ENCODE data around the gene POU6F1. TPM values are rescaled to one million over a fixed set of nuclear protein-coding genes. Genes with fewer than 3 reads are reported as not detected.

The POU6F1 gene
- total and polyA plus RNA-seq, 9 of the 15 experiments (the other 6 are each of a cell fraction or from before 2014, with no cell fraction given), result 0.14 to 3.3 (median 1.1) TPM

GRCh38 chr12:51246254-51246853 is 28.5 kb upstream of the POU6F1 start (continued):
- TF ChIP-seq ZBTB40 (IDR thresholded peaks at IDR 0.05), result peak; percentile 88
- TF ChIP-seq ZBTB40 (CRISPR knock-in tag; IDR thresholded peaks at IDR 0.05), result no peak
- TF ChIP-seq SUPT5H (IDR thresholded peaks at IDR 0.05), result peak; percentile 72
- TF ChIP-seq ZBTB11 (CRISPR knock-in tag; IDR thresholded peaks at IDR 0.05), result peak in 1 of 3 experiments; percentile 59; a peak in 1 of 6 replicates
- TF ChIP-seq LEF1 (IDR thresholded peaks at IDR 0.05), result no peak; the same call in none of the 2 replicates
- 0 out of 2 replicates have a peak, but pooled peaks have one; percentile 58 for TF ChIP-seq CUX1 (CRISPR knock-in tag; IDR thresholded peaks at IDR 0.05)

Data from K562 (cell line).